AG04449 (cell line): Measurements from ENCODE around the gene LYST.

Experiments
- CTCF ChIA-PET: fragments of 350-600 bp; formaldehyde crosslinking; extraction: SDS; loops from one replicate; lab custom pipeline; 2021; ENCODE audit warnings: antibody characterized with exemption; lab: Yijun Ruan, JAX
- POLR2A ChIA-PET: fragments of 400-600, 350-600 bp; formaldehyde crosslinking; extraction: SDS; loops from one replicate; lab custom pipeline; 2020; ENCODE audit warnings: antibody characterized with exemption, inconsistent platforms; lab: Yijun Ruan, JAX
- DNase-seq: peaks from one replicate; pipeline ENCODE4 v3.0.0-alpha.2; 2010; ENCODE audit warnings: low read depth, low spot score
- H3K4me3 ChIP-seq: 2 replicates; pipeline ENCODE4 v1.5.1; 2011; ENCODE audit warnings: low read depth, mild to moderate bottlenecking, control low read depth, low read length
- TF ChIP-seq, protein P1 (sequence below): IDR thresholded peaks from one replicate; pipeline ENCODE4 v1.5.1; 2011; ENCODE audit warnings: mild to moderate bottlenecking, moderate library complexity, low read length, control low read depth, inconsistent platforms; ENCODE audit not compliant: insufficient read depth; ENCODE audit errors: missing control alignments

LYST gene

DNA sequence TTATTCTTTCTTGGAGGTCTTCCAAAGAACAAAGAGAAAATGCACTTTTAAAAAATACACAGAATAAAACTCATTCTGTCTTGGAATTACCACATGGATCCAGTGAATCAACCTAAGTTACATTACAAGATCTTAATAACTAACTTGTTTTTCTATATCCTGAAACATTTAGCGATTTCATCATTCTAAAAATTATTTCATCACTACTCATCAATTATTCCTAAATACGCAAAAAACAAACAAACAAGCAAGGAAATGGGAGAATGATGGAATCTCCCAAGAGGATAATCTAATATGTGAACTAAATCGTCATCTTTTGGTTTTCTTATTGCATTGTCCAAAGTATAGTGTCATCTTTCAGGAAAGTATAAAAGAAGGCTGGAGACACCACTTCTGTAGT, 178.6 kb downstream of the LYST start:
- DNase-seq: no peak
- H3K4me3 ChIP-seq: no peak overlapping the region
- ChIA-PET CTCF (no interaction called here), POLR2A (no interaction called here)
- TF ChIP-seq, protein P1, sequence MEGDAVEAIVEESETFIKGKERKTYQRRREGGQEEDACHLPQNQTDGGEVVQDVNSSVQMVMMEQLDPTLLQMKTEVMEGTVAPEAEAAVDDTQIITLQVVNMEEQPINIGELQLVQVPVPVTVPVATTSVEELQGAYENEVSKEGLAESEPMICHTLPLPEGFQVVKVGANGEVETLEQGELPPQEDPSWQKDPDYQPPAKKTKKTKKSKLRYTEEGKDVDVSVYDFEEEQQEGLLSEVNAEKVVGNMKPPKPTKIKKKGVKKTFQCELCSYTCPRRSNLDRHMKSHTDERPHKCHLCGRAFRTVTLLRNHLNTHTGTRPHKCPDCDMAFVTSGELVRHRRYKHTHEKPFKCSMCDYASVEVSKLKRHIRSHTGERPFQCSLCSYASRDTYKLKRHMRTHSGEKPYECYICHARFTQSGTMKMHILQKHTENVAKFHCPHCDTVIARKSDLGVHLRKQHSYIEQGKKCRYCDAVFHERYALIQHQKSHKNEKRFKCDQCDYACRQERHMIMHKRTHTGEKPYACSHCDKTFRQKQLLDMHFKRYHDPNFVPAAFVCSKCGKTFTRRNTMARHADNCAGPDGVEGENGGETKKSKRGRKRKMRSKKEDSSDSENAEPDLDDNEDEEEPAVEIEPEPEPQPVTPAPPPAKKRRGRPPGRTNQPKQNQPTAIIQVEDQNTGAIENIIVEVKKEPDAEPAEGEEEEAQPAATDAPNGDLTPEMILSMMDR: no peak

DNA sequence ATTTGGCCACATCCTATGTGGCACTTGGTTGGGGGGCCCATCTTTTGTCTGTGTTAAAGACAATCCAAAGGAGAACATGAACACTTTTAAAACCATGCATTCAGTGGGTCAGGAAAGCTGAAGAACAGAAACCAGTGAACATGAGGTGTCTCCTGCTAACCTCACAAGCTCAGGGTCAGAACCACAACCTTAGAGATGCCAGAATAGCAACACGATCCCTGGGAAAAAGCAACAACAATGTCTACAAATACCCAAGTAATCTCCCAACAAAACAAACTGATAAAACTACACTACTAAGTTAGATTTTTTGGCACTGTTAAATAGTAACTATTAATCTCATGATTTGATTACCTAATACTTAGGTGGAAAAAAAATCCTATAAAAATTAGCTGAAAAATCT, 183.1 kb downstream of the LYST start:
- DNase-seq: no peak
- no peak overlapping the region for H3K4me3 ChIP-seq
- POLR2A ChIA-PET: interaction anchor here (0.6 kb wide), 2 partner anchors 20 to 100 kb away, joined by 3 read pairs; no protein-coding TSS in a partner anchor
- CTCF ChIA-PET: interaction anchor here (1.4 kb wide), 2 partner anchors 18 to 170 kb away, joined by 4 read pairs; no protein-coding TSS in a partner anchor
- TF ChIP-seq, protein P1: no peak

DNA sequence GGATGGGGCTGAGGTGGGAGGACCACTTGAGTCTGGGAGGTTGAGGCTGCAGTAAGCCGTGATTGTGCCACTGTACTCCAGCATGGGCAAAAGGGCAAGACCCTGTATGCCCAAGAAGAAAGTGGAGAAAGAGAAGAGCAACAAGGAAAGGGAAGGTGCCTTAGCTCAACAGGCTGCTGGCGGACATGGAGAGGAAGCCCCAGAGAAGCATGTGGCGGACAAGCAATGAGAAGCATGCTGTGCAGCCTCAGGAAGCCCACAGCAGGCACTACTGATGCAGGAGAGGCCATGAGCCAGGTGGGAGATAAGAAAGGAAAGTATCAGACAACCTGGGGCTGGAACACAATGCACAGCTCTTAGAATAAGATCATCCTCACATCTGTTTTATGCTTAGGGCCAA, 184.5 kb downstream of the LYST start:
- DNase-seq: no peak
- ChIA-PET CTCF (no interaction called here), POLR2A (no interaction called here)
- TF ChIP-seq, protein P1: no peak
- no peak overlapping the region for H3K4me3 ChIP-seq

DNA sequence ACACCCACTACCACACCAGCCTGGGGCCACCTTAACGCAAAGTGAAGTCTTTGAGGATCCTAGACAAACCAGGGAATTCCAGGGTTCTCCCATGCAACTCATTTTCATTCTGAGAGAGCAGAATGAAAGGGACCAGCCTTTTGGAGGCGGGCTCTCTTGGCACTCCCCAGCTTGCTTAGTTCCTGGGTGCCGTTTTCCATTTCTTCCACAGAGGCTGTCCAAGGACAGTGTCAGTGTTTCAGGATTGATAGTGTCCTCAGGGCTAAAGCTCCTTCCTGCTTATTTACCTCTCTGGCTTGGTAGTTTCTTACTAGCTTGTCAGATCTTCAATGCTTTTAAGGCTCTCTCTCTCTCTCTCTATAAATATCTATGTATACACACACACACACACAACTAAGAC, 187.1 kb downstream of the LYST start:
- H3K4me3 ChIP-seq: no peak overlapping the region
- TF ChIP-seq, protein P1: no peak
- POLR2A ChIA-PET: no interaction called here
- no peak for DNase-seq
- CTCF ChIA-PET: interaction anchor here (0.9 to 1.1 kb wide), 2 partner anchors 166 to 292 kb away, joined by 3 read pairs; no protein-coding TSS in a partner anchor

DNA sequence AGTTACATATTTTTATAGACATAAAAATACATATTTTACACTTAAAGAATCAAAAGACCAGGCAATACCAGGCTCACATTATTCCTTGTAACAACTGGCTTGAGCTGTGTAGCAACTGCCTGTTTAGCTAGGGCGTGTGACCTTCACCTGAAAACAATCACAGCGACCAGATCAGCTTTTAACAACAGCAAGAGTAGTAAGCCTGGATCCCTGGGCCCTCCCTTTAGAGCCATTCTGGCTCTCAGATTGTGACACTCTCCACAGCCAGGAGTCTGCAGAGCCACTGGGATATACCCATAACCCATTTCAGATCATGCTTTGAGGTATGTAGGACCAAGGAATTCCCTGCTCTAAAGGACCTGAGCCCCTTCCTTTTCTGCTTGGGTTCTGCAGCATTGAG, 187.7 kb downstream of the LYST start:
- TF ChIP-seq, protein P1: no peak
- no peak overlapping the region for H3K4me3 ChIP-seq
- ChIA-PET CTCF (interaction anchor here (0.6 to 1.1 kb wide), 4 partner anchors 11 to 175 kb away, joined by 3 read pairs; partner anchors contain the start of gene B3GALNT2), POLR2A (no interaction called here)
- no peak for DNase-seq

DNA sequence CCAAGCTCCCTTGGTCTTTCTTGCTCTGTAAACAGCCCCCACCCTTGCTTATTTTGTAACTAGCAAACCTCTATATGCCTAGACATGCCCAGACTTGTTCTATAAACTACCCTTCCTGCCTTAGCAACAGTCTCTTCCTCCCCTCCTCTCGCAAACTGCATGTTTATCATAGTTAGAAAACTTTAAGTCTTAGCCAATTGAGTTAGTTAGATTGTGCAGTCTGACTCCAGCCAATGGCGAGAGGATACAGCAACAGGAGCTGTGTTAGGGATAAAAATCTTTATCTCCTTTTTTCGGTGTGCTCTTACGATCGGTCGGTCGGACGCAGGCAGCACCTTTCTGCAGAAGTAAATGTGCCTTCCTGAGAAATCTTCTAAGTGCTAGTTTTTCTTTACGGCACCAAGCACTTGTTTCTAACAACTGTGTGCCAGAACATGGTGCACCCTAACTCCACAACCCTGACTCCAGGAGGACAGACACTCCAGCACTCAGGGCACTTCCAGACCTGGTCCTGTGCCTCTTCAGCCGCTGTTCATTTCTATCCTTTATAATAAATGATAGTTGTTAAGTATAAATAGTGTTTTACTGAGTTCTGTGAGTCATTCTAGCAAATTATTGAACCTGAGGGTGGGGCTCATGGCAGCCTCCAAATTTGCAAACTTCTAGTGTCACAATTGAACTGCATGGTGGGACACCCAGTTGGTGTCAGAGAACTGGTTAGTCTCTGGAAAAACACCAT, 191.4 kb downstream of the LYST start:
- DNase-seq: no peak
- POLR2A ChIA-PET: no interaction called here
- TF ChIP-seq, protein P1: no peak
- CTCF ChIA-PET: interaction anchor here (1.3 to 1.4 kb wide), 2 partner anchors 18 to 161 kb away, joined by 3 to 4 read pairs; no protein-coding TSS in a partner anchor
- no peak overlapping the region for H3K4me3 ChIP-seq
